ENCODE data around the gene LAMA2.

The LAMA2 gene

GRCh38 chr6:129370268-129370916 is 487.5 kb downstream of the LAMA2 start:
- DNase-seq (ENCODE audit: low spot score): peak; percentile 32

- DNase-seq (ENCODE audit: low spot score): no peak
Measured at GRCh38 chr6:129381885-129382284, 498.9 kb downstream of the LAMA2 start.

GRCh38 chr6:129382916-129383315 is 500.0 kb downstream of the LAMA2 start:
- no peak for DNase-seq (ENCODE audit: low spot score)

GRCh38 chr6:129385117-129385516 is 502.2 kb downstream of the LAMA2 start:
- no peak for DNase-seq (ENCODE audit: low spot score)

GRCh38 chr6:129390900-129391299 is 508.0 kb downstream of the LAMA2 start:
- no peak for DNase-seq (ENCODE audit: low spot score)

GRCh38 chr6:129393654-129394053 is 510.7 kb downstream of the LAMA2 start:
- DNase-seq (ENCODE audit: low spot score): no peak

GRCh38 chr6:129398764-129399163 is 515.8 kb downstream of the LAMA2 start:
- no peak for DNase-seq (ENCODE audit: low spot score)

- DNase-seq (ENCODE audit: low spot score): no peak
Measured at GRCh38 chr6:129402244-129402643, 519.3 kb downstream of the LAMA2 start.

- no peak for DNase-seq (ENCODE audit: low spot score)
Measured at GRCh38 chr6:129411092-129411491, 528.2 kb downstream of the LAMA2 start.

GRCh38 chr6:129416337-129416990 is 533.5 kb downstream of the LAMA2 start:
- DNase-seq (ENCODE audit: low spot score): no peak

- DNase-seq (ENCODE audit: low spot score): no peak
Measured at GRCh38 chr6:129417416-129418086, 534.6 kb downstream of the LAMA2 start.

- no peak for DNase-seq (ENCODE audit: low spot score)
Measured at GRCh38 chr6:129419324-129419723, 536.4 kb downstream of the LAMA2 start.

GRCh38 chr6:129426343-129426742 is 543.4 kb downstream of the LAMA2 start:
- DNase-seq (ENCODE audit: low spot score): no peak

GRCh38 chr6:129429956-129430355 is 547.0 kb downstream of the LAMA2 start:
- DNase-seq (ENCODE audit: low spot score): no peak

- no peak for DNase-seq (ENCODE audit: low spot score)
Measured at GRCh38 chr6:129432738-129433137, 549.8 kb downstream of the LAMA2 start.

GRCh38 chr6:129434091-129434490 is 551.2 kb downstream of the LAMA2 start:
- no peak for DNase-seq (ENCODE audit: low spot score)

GRCh38 chr6:129440691-129441090 is 557.8 kb downstream of the LAMA2 start:
- no peak for DNase-seq (ENCODE audit: low spot score)

GRCh38 chr6:129444683-129445082 is 561.7 kb downstream of the LAMA2 start:
- no peak for DNase-seq (ENCODE audit: low spot score)

- peak; percentile 3 for DNase-seq (ENCODE audit: low spot score)
Measured at GRCh38 chr6:129446272-129447197, 563.6 kb downstream of the LAMA2 start.

- DNase-seq (ENCODE audit: low spot score): no peak
Measured at GRCh38 chr6:129447198-129447565, 564.2 kb downstream of the LAMA2 start.

- no peak for DNase-seq (ENCODE audit: low spot score)
Measured at GRCh38 chr6:129448965-129449364, 566.0 kb downstream of the LAMA2 start.

- no peak for DNase-seq (ENCODE audit: low spot score)
Measured at GRCh38 chr6:129451187-129451586, 568.2 kb downstream of the LAMA2 start.

All from CD4-positive, alpha-beta T cell treated with Interleukin-6 at 100 ng/mL for 8 hours (primary cell).